Rectal smooth muscle tissue (tissue), 1 donor: Measurements from ENCODE around the gene SEBOX.

Experiments used
- H3K27ac ChIP-seq: one replicate; pipeline ENCODE4 v1.7.0; 2013; ENCODE audit warnings: low read depth, low read length, inconsistent platforms
- H3K27me3 ChIP-seq: one replicate; pipeline ENCODE4 v1.7.0; 2013; ENCODE audit warnings: low read length; ENCODE audit not compliant: control insufficient read depth, insufficient read depth
- H3K36me3 ChIP-seq: one replicate; pipeline ENCODE4 v1.7.0; 2013; ENCODE audit warnings: low read length; ENCODE audit not compliant: control insufficient read depth, insufficient read depth
- H3K4me1 ChIP-seq: one replicate; pipeline ENCODE4 v1.7.0; 2013; ENCODE audit warnings: low read length; ENCODE audit not compliant: control insufficient read depth, insufficient read depth
- H3K4me3 ChIP-seq: one replicate; pipeline ENCODE4 v1.7.0; 2013; ENCODE audit warnings: low read length
- H3K9ac ChIP-seq: one replicate; pipeline ENCODE4 v1.7.0; 2013; ENCODE audit warnings: low read length

SEBOX gene

GRCh38 chr17:28364665-28365363, at the start of gene SEBOX:
SEBOX (minus strand) TSS chr17:28365199; CDS start chr17:28365151, 48 bp downstream.
- Histone ChIP-seq H3K36me3 (peaks cover 36% of the 10 kb centered on the region), H3K27me3 (no peaks in the 10 kb centered on the region), H3K9ac (no peak within 1 kb of the TSS), H3K4me3 (no peak within 1 kb of the TSS), H3K27ac (no peak within 1 kb of the TSS), H3K4me1 (no peaks in the 10 kb centered on the region)

- Histone ChIP-seq H3K9ac (no peak overlapping the region), H3K36me3 (no peaks in the 10 kb centered on the region), H3K4me1 (no peaks in the 10 kb centered on the region), H3K4me3 (no peak overlapping the region), H3K27me3 (no peaks in the 10 kb centered on the region), H3K27ac (no peak overlapping the region)
Observed at GRCh38 chr17:28413804-28414203, 48.8 kb upstream of the SEBOX start.

- no peaks in the 10 kb centered on the region for H3K36me3 ChIP-seq
- no peaks in the 10 kb centered on the region for H3K27me3 ChIP-seq
- no peak overlapping the region for H3K9ac ChIP-seq
- no peak overlapping the region for H3K27ac ChIP-seq
- no peaks in the 10 kb centered on the region for H3K4me1 ChIP-seq
- no peak overlapping the region for H3K4me3 ChIP-seq
Observed at GRCh38 chr17:28412099-28412498, 47.1 kb upstream of the SEBOX start.

DNA sequence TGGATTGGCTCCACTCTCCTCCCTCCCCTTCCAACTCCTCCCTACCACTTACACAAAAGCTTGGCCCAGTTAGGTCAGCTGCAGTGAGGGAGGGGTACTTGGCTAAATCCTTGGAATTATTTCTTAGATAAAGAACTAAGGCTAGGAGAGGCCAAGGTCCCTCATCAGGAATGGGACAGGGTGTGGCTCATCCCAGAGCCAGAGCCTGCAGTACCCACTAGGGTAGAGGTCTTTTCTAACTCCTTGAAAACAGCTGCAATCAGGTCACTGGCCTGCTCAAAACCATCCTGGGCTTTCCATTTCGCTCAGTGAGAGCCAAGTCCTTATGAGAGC, 42.9 kb upstream of the SEBOX start:
- Histone ChIP-seq H3K36me3 (no peaks in the 10 kb centered on the region), H3K27me3 (no peaks in the 10 kb centered on the region), H3K27ac (no peak overlapping the region), H3K4me1 (peaks cover 8% of the 10 kb centered on the region), H3K4me3 (no peak overlapping the region), H3K9ac (no peak overlapping the region)

- Histone ChIP-seq H3K27ac (no peak overlapping the region), H3K9ac (no peak overlapping the region), H3K4me3 (no peak overlapping the region), H3K36me3 (no peaks in the 10 kb centered on the region), H3K27me3 (no peaks in the 10 kb centered on the region), H3K4me1 (peaks cover 8% of the 10 kb centered on the region)
Observed at GRCh38 chr17:28407130-28407973, 42.4 kb upstream of the SEBOX start.

GRCh38 chr17:28406473-28406814, 41.4 kb upstream of the SEBOX start:
- Histone ChIP-seq H3K9ac (no peak overlapping the region), H3K36me3 (no peaks in the 10 kb centered on the region), H3K4me3 (peak overlapping the region; percentile 74), H3K27ac (no peak overlapping the region), H3K4me1 (peaks cover 8% of the 10 kb centered on the region), H3K27me3 (no peaks in the 10 kb centered on the region)

DNA sequence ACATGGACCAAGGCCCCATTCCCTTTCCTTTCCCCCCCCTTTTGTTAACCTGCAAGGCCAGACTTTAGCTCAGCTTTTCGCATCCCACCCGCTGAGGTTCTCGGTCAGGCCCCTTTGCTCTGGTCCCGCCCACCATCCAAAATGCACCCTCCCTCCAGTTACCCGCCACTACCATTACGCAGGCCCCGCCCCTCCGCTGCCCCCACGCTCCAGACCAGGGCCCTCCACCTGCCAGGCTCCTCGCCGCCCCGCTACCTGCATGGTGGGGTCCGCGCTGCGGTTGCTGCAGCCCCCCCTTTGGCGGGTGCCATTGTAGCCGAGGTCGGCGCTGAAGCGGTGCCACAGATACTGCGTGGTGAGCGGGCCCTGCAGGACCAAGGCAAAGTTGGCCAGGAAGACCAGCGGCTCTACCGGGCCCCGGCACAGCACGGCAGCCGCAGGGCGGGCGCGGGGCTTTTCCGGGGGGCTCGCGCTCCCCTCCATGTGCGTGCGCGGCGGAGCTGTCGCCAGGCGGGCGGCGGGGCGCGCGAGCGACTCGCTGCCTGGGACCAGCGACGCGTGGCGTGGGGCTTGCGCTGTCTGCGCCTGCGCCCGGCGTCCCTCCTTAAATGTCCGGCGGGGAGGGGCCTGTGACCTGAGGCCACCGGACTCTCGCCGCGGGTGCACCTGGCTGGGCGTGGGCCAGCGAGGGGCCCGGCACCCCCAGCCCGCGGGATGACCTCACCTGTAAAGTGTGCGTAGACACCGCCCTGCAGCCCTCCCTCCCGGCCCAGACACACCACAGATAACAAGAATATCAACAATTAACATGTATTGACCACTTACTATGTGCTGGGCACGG, 40.9 kb upstream of the SEBOX start, which contains the start of gene SLC46A1:
Gene SLC46A1, minus strand, starts transcription at position 581 of the 841 bp plus-strand sequence. Its CDS starts 98 bp downstream, at position 483.
- Histone ChIP-seq H3K27ac (no peak within 1 kb of the TSS), H3K27me3 (no peaks in the 10 kb centered on the region), H3K4me1 (peaks cover 8% of the 10 kb centered on the region), H3K9ac (peak within 1 kb of the TSS; percentile 16), H3K36me3 (no peaks in the 10 kb centered on the region), H3K4me3 (peak within 1 kb of the TSS; percentile 74)

DNA sequence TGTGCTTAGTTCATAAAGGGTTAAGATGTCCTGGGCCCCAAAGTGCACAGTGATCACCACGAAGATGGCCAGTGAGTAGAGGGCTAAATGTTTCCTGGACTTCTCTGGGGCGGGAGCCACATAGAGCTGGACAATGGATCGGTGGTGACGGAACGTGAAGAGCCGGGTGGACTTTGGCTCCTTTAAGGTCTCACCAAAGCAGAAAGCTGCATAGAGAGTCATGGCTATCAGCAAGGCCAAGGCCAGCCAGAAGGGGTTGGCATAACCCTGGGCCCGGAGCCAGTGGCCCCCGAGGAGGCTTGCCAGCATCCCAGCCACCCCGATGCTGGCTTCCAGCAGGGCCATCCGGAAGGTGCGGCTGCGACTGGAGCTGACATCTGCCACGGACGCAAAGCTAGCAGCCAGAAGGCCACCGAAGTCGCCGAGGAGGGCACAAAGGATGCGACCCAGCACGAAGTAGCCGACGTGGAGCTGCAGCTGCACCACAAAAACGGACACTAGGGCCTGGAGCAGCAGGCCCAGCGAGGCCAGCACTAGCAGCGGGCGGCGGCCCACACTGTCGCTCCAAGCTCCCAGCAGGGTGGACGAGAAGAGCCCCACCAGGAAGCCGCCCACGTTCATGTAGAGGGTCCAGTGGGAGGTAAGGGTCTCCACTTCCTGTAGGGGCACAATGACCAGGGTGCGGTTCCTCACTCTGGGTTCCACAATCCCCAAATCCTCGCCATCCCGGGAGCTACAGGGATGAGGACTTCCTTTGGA, 40.0 kb upstream of the SEBOX start:
- Histone ChIP-seq H3K9ac (peak overlapping the region; percentile 16), H3K4me3 (peak overlapping the region; percentile 74), H3K36me3 (no peaks in the 10 kb centered on the region), H3K27ac (no peak overlapping the region), H3K4me1 (peaks cover 8% of the 10 kb centered on the region), H3K27me3 (no peaks in the 10 kb centered on the region)

GRCh38 chr17:28404461-28404811, 39.4 kb upstream of the SEBOX start:
- peak overlapping the region; percentile 74 for H3K4me3 ChIP-seq
- no peaks in the 10 kb centered on the region for H3K36me3 ChIP-seq
- H3K4me1 ChIP-seq, result peaks cover 8% of the 10 kb centered on the region
- H3K27ac ChIP-seq, result no peak overlapping the region
- no peak overlapping the region for H3K9ac ChIP-seq
- no peaks in the 10 kb centered on the region for H3K27me3 ChIP-seq

DNA sequence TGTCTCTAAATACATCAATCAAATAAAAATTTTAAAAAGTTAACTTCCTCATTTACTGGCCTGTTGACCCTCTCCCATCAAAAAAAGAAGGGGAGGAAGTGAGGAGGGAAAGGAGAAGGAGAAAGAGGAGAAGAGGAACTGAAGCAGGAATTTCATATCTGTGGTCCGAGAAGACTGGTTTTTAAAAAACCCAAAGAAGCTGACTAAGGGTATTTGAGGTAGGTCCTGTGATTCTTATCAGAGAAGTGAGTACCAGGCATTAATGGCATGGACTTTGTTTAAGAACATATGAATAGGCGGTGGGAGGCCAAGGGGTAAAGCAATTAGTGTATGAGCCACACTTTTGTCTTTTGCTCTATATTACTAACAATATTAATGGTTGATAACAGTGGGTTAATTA, 39.0 kb upstream of the SEBOX start:
- Histone ChIP-seq H3K4me1 (peaks cover 8% of the 10 kb centered on the region), H3K9ac (no peak overlapping the region), H3K27ac (no peak overlapping the region), H3K27me3 (no peaks in the 10 kb centered on the region), H3K4me3 (no peak overlapping the region), H3K36me3 (no peaks in the 10 kb centered on the region)

- Histone ChIP-seq H3K4me3 (no peak overlapping the region), H3K4me1 (peaks cover 8% of the 10 kb centered on the region), H3K9ac (no peak overlapping the region), H3K27me3 (no peaks in the 10 kb centered on the region), H3K36me3 (no peaks in the 10 kb centered on the region), H3K27ac (no peak overlapping the region)
Observed at GRCh38 chr17:28402844-28403243, 37.8 kb upstream of the SEBOX start.

GRCh38 chr17:28402224-28402630, 37.2 kb upstream of the SEBOX start:
- no peak overlapping the region for H3K4me3 ChIP-seq

More at GRCh38 chr17:28402224-28402630, 37.2 kb upstream of the SEBOX start:
- Histone ChIP-seq H3K36me3 (no peaks in the 10 kb centered on the region), H3K27ac (no peak overlapping the region), H3K9ac (no peak overlapping the region), H3K27me3 (no peaks in the 10 kb centered on the region), H3K4me1 (peaks cover 8% of the 10 kb centered on the region)
